H1 (cell line): ENCODE data around the gene HOXC11.

Experiments used
- ASH2L ChIP-seq: fragments of 200-600, 300-600 bp; sonication (generic); IDR thresholded peaks from one replicate; pipeline ENCODE4 v1.7.1; 2017; ENCODE audit warnings: low read length
- HDAC6 ChIP-seq: IDR thresholded peaks from one replicate; pipeline ENCODE4 v1.7.1; 2012; ENCODE audit warnings: low read depth, mild to moderate bottlenecking, inconsistent platforms, low read length, moderate library complexity
- SIRT6 ChIP-seq: IDR thresholded peaks from one replicate; pipeline ENCODE4 v1.7.1; 2012; ENCODE audit warnings: low read length, inconsistent platforms
- SP1 ChIP-seq: IDR thresholded peaks from 2 replicates; pipeline ENCODE4 v1.6.1; 2011; ENCODE audit warnings: low read depth, low read length
- TF ChIP-seq, protein P1 (sequence below), 3 experiments: IDR thresholded peaks; 1 replicate in 2 of 3; 2 replicates in 1 of 3; pipeline versions ENCODE4 v1.5.1 to v1.6.1; 2011; ENCODE audit warnings: low read length in 3 of 3, mild to moderate bottlenecking in 3 of 3, inconsistent platforms in 2 of 3, low read depth in 1 of 3, moderate library complexity in 1 of 3; ENCODE audit not compliant: insufficient read depth in 1 of 3; ENCODE audit errors: control extremely low read depth in 1 of 3

DNA sequence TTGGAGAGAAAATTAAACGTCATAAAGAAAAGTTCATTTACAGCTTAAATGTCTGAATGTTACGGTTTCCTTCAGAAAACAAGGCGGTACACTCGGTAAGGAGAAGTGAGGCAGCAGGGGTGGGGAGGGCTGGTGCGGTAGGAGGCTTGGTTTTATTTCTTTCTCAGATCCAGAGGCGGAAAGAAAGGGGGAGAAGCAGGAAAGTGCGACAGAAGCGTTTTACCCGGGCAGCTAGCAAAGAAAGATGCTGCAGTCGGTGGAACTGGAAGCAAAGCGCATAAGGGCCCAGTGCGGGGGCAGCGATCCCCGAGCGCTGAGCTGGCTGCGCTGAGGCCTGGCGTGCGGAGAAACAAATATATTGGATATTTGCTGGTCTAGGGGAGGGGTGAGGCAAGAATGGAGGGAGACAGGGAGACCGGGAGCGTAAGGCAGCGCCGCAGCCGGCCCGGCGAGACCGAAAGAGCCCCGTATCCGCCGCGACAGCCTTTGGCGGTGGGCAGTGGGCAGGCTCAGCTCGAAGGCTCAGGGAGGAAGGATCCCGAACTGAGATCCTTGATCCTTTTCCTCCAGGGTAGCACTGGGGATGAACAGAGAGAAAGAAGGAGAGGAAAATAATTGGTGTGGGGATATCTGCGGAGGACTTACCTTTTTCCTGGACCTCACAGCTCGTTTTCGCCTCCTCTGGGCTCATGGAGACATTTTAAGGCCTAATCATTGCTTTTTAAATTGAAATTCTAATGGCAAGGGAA is 6.4 kb upstream of the HOXC11 start:
- TF ChIP-seq, protein P1, sequence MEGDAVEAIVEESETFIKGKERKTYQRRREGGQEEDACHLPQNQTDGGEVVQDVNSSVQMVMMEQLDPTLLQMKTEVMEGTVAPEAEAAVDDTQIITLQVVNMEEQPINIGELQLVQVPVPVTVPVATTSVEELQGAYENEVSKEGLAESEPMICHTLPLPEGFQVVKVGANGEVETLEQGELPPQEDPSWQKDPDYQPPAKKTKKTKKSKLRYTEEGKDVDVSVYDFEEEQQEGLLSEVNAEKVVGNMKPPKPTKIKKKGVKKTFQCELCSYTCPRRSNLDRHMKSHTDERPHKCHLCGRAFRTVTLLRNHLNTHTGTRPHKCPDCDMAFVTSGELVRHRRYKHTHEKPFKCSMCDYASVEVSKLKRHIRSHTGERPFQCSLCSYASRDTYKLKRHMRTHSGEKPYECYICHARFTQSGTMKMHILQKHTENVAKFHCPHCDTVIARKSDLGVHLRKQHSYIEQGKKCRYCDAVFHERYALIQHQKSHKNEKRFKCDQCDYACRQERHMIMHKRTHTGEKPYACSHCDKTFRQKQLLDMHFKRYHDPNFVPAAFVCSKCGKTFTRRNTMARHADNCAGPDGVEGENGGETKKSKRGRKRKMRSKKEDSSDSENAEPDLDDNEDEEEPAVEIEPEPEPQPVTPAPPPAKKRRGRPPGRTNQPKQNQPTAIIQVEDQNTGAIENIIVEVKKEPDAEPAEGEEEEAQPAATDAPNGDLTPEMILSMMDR (IDR thresholded peaks at IDR 0.05; ENCODE audit: control extremely low read depth in 1 of 3, insufficient read depth in 1 of 3, low read depth in 1 of 3, low read length in 3 of 3): no peak
- TF ChIP-seq SIRT6 (no peak), ASH2L (no peak), HDAC6 (no peak), SP1 (no peak)
